ENCODE results near the gene SYS1.

- no peak for TF ChIP-seq ZFX (IDR thresholded peaks at IDR 0.05; ENCODE audit: borderline replicate concordance)
- TF ChIP-seq CTCF (IDR thresholded peaks at IDR 0.05): no peak
These were observed 54.0 kb downstream of the SYS1 start for GRCh38 chr20:45416917-45417316.

Data from 22Rv1 (cell line).